SK-N-MC (cell line): ENCODE measurements around the gene PEAK1.

Experiments
- EZH2 ChIP-seq: fragments of 200-600 bp; sonication (generic); IDR thresholded peaks from one replicate; pipeline ENCODE4 v1.6.1; 2017; ENCODE audit warnings: antibody characterized with exemption
- POLR2AphosphoS5 ChIP-seq: IDR thresholded peaks from 2 replicates; pipeline ENCODE4 v1.6.1; 2012; ENCODE audit warnings: mild to moderate bottlenecking, low read depth, low read length, borderline replicate concordance

GRCh38 chr15:77069521-77070121 is 350.3 kb downstream of the PEAK1 start:
- TF ChIP-seq POLR2AphosphoS5, result no peak; the same call in 1 of the 2 replicates
- no peak for TF ChIP-seq EZH2
